Measurements from ENCODE around the gene FRMD6.

Gene FRMD6

DNA sequence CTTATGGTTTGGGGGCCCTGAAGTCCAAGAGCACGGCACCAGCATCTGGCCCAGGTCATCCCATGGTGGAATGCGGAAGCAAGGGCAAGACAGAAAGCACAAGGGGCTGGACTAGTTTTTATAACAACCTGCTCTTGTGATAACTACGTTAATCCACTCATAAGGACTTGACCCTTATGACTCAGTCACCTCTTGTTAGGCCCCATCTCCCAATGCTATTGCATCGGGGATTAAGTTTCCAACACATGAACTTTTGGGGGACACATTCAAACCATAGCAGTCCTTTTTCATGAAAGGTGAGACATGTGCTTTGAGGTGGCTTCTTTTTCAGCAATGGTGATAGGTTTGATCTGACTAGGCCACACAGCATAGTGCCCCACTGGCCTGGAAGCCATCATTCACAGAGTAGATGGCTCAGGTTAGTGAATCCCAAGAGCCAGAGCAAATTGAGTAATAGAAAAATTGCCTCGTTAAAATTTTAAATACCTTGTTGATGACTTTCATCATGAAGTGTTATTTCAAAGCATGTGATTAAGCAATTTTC, 12.1 kb downstream of the FRMD6 start:
- in situ Hi-C loops (cut with MboI; ENCODE audit: low sequenced_read_pairs), result no loop called here

DNA sequence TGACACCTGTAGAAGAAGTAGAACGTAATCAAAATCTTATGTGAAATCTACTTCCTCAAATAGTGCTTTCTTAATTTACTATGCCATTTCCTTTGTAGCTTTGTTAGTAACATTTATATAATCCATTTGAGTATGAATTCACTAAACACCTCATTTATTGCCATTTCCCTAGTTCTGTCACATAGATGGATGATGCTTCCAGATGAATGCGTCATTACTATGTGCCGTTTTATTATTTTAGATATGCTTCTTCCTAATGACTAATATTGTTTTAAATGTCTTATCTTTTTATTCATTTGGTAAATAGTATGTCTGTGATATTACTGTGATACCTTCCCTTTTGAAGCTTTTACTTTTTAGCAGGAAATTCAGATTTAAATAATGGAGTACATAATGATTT, 14.4 kb downstream of the FRMD6 start:
- in situ Hi-C loops (cut with MboI; ENCODE audit: low sequenced_read_pairs), result no loop called here

DNA sequence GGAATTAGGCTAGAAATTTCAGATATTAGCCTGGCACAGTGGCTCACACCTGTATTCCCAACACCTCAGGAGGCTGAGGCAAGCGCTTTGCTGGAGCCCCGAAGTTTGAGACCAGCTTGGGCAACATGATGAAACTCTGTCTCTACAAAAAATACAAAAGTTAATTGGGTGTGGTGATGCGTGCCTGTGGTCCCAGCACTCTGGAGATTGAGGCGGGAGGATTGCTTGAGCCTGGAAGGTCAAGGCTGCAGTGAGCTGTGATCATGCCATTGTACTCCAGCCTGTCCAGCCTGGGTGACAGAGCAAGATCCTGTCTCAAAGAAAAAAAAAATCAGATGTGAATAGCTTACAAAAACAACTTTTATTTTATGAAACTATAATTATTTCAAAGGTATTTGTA, 15.1 kb downstream of the FRMD6 start:
- in situ Hi-C loops (cut with MboI; ENCODE audit: low sequenced_read_pairs), result no loop called here

DNA sequence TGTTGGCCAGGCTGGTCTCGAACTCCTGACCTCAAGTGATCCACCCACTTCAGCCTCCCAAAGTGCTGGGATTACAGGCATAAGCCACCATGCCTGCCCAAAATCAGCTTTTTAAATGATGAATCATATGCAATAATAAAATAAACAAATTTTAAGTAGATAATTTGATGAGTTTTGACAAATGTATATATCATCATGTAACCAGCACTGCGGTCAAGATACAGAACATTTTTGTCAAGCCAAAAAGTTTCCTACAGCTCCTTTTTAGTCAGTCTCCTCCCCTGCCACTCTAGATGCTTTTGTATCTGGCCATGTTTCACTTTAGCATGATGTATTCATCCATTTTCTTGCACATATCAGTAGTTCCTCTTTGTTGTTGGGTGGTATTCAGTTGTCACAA, 17.2 kb downstream of the FRMD6 start:
- in situ Hi-C loops (cut with MboI; ENCODE audit: low sequenced_read_pairs), result no loop called here

DNA sequence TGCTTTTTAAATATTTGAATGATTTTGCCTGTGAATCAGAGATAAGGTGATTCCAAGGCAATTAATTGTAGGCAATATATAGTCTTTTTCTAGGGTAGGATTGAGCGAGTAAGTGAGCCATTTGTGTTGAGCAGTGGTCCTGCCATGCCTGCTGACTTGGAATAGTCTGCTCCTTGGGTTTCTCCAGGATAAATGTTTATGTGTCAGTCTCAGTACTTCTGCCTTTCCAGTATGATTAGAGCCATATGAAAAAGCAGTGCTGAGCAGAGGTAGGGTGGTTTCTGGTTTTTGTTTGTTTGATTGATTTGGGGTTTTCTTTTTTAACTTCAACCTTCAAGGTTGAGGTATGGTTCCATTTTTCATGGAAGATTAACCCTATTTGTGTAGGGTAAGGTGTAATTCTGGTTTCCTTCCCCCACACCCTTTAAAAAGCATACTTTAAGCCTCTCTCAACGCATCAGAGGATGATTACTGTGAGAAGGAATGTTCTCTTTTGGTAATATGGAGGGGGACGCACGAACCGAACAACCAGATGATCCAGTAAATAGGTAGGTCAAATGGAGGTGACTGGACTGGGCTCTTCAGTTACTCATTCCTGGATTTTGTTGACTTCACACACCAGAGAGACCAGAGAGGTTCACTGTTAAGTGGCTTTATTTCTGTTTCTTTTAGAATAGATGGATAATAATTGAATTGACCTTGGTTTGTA, 22.7 kb downstream of the FRMD6 start:
- in situ Hi-C loops (cut with MboI; ENCODE audit: low sequenced_read_pairs), result no loop called here

DNA sequence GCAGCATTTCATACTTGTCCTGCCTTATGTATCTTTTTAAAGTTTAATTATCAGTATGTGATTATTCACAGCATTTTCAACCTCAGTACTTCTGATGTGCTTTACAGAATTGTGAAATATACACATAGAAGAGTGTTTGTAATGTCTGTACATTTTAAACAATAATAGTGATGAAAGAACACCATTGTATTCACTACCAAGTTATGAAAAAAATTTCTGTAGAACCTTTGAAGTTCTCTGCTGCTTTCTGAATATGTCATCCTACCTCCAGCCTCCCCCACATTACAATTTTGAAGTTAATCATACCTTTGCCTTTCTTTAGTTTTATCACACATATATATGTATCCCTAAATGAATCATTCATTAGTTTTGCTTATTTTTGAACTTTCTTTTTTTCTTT, 24.8 kb downstream of the FRMD6 start:
- in situ Hi-C loops (cut with MboI; ENCODE audit: low sequenced_read_pairs), result no loop called here

DNA sequence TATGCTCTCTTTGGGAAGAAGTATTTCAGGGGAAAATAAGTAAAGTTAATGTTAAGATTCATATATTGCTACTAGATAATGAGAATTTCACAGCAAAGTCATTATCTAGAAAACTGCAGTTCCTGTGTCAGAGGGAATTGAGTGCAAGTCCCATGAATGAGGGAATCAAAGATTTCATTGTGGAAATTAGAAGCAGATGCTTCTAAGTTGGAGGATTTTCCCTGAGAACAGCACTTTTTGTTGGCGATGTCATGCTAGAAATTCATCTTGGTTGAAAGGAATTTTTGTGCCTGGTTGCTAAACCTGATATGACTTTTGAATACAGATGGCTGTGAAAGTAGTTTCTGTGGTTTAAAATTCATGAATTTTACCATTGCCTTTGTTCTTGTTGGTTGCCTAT, 25.6 kb downstream of the FRMD6 start:
- in situ Hi-C loops (cut with MboI; ENCODE audit: low sequenced_read_pairs), result no loop called here

DNA sequence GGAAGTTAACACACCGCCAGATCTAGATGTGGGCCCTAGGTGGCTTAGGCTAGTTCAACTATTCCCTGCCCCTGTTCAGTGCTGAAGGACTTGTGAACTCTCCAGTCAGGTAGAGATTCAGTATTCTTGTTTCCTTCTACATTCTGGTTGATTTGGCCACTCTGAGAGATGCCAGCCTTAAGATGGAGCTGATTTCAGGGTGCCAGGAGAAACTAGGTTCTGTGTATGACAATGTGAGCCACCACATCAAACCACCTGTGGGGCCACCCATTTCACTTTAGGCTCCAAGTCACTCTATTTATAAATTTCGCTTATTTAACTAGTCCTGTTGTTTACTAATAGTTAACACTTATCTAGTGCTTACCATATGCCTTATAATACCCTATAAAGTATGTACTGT, 26.0 kb downstream of the FRMD6 start:
- in situ Hi-C loops (cut with MboI; ENCODE audit: low sequenced_read_pairs), result no loop called here

DNA sequence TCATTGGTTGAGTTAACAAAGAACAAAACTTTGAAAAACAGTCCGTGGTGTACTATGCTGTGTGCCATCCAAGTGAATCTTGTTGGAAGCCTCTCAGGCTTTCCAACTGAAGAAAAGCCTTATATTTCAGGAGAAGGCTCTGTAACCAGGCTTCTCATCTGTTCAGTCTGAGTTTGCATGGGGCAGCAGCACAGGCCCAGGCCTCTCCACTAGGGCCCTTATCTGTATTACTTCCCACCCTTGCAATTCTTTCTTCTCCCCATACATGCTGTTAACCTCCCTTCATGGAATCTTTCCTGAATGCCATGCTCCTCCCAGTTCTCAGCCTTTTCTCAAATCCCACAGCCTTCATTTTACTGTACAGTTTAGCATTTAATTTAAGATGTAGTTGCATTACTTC, 28.3 kb downstream of the FRMD6 start:
- in situ Hi-C loops (cut with MboI; ENCODE audit: low sequenced_read_pairs), result no loop called here

DNA sequence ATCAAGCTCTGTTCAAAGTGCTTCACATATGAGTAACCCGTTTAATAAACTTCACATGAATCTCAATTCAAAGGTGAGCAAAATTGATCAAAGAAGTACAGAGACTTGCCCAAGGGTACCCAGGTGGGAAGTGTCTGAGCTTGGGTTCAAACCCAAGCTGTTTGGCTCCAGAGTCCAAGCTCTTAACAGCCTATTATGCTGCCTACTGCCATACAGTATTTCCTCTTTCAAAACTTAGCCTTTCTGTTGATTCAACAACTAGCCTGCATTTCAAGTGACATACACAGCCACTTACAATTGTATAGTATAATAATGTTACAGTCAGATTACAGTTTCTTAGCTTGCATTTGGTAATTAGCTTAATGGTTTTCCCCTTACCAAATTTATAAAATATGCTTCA, 29.7 kb downstream of the FRMD6 start:
- in situ Hi-C loops (cut with MboI; ENCODE audit: low sequenced_read_pairs), result no loop called here

DNA sequence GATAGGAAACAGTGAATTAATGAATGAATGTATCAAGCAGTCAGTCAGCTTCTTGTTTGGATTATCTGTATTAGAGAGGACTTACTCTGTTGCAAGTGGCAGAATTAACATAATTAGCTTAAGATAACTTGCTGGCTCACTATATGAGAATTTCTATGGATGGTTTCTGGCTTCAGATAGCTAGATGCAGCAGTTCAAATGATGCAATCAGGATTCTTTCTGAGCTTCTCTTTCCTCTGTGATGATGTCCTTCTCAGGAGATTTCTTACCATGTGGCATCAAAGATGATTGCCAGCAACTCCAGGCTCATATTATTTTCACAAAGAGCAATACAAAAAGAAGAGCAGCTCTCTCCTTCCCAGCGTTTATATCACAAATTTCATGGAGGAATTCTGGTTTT, 30.7 kb downstream of the FRMD6 start:
- in situ Hi-C loops (cut with MboI; ENCODE audit: low sequenced_read_pairs), result no loop called here

DNA sequence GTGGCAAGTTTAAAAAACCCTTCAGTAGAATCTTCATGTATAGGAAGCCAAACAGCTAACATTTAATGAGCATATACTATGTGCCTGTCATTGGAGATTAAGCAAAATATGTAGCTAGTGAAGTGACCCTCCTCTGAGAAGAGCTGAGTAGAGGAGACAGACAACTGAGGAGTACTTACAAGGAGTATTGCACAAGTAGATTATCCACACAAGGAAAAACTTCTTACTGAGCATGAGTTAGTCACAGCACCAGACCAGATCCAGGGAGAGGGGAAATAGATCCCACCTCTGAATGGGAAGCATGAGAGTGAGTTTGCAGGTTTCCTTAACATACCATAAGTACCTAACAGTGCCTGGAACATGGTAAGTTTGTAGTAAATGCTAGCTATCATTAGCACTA, 33.0 kb downstream of the FRMD6 start:
- in situ Hi-C loops (cut with MboI; ENCODE audit: low sequenced_read_pairs), result no loop called here

DNA sequence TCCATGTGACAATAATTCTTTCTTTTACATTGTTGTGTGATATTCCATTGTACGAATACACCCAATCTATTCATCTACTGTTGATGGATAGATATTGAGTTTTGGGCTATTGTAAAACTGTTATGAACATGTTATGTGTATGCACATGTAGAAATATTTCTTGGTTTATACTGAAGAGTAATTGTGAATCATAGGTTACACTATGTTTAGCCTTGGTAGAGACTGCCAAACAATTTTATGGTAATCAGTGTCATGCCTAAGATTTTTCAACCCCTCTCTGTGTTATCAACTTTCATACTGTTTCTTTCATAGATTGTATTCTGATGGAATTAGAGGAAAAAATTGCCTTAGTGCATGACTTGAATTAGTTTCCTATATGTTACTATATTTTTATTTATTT, 39.5 kb downstream of the FRMD6 start:
- in situ Hi-C loops (cut with MboI; ENCODE audit: low sequenced_read_pairs), result no loop called here

DNA sequence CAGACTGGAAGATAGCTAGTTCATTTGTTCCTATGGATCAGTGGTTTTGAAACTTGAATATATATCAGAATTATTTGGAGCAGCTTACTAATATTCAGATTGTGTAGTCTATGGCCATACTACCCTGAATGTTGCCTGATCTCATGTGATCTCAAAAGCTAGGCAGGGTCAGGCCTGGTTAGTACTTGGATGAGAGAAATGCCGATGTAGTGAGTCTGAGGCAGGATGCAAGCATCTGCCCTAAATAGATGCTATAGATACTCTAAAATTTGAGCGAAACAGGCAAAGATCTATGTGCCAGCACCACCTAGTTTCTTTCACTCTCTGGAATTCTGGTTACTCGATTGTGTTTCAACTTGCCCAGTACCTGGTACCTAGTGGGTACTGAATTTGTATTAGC, 40.9 kb downstream of the FRMD6 start:
- in situ Hi-C loops (cut with MboI; ENCODE audit: low sequenced_read_pairs), result no loop called here

DNA sequence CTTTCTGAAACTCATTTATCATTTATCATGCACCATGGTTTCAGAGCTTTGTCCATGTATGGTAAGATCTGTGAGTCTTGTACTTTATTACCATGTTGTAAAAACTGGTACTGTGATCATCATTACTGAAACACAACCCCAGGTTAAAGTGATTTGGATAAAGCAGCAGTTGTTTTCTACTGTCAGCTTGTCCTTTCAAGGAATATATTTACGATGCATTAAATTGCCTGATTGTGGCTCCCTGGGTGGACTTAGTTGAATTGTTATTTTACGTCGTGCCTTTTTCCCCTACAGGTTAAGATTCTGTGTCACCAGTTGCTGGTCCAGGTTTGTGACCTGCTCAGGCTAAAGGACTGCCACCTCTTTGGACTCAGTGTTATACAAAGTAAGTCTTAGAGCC, 46.1 kb downstream of the FRMD6 start:
- in situ Hi-C loops (cut with MboI; ENCODE audit: low sequenced_read_pairs), result no loop called here

DNA sequence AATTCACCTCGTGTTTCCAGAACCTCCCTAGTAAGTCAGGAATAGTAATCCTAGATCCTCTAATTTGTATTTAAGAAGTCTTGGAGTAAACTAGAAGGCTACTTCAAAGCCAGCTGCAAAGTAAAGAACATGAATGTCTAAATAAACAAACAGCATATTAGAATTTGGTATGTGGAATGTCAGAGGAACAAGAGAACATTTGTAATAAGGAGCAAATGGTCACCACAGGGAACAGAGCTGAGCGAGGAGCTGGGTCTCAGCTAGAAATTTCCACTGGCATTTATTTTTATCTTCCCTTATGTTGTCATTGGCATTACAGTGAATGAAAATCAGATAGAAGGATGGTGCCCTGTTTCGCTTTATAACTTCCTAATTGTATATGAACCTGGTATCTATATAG, 50.2 kb downstream of the FRMD6 start:
- in situ Hi-C loops (cut with MboI; ENCODE audit: low sequenced_read_pairs), result no loop called here

DNA sequence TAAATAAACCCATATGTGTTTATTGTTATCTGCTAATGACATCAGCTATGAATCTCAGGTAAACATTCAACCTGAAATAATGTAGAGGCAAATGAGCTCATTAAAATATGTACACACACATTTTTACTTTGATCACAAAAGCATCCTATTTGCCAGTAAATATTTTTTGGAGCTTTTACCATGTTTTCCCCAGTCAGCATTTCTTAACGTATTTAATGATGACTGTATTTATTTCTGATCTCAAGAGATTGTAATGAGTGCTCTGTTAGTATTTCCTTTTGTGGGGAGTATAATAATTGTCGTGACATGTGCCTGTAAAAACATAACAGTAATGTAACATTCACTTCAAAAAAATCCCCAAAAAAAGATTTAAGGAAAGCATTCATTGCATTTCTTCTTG, 52.1 kb downstream of the FRMD6 start:
- in situ Hi-C loops (cut with MboI; ENCODE audit: low sequenced_read_pairs), result no loop called here

DNA sequence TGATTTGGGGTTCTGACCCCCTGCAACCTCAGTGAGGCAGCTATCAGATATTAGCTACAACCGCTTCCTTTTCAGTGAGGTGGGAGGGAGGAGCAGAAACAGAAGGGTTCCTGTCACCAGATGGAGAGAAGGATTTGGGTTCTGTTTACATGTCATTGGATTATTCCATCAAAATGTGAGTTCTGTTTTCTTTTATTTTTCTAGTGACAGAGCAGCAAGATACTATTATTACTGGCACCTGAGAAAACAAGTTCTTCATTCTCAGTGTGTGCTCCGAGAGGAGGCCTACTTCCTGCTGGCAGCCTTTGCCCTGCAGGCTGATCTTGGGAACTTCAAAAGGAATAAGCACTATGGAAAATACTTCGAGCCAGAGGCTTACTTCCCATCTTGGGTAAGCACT, 52.8 kb downstream of the FRMD6 start:
- in situ Hi-C loops (cut with MboI; ENCODE audit: low sequenced_read_pairs), result no loop called here

DNA sequence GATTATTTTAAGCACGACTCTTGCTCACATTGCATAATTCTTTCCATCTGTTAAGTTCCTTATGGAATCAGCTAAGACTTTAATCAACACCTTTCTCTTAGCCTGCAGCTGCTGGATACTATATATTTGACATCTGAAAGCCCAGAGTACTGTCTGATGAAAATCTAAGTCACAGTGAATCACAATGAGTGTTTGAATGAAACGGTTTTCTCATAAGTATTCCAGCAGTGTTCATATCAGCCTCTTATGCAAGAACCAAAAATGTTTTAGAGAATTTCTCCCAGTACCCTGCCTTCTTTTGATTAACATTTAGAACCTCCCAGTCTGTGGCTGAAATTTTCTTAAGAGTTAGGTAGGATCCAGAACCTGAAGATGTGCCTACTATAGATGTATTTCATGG, 55.6 kb downstream of the FRMD6 start:
- in situ Hi-C loops (cut with MboI; ENCODE audit: low sequenced_read_pairs), result no loop called here

DNA sequence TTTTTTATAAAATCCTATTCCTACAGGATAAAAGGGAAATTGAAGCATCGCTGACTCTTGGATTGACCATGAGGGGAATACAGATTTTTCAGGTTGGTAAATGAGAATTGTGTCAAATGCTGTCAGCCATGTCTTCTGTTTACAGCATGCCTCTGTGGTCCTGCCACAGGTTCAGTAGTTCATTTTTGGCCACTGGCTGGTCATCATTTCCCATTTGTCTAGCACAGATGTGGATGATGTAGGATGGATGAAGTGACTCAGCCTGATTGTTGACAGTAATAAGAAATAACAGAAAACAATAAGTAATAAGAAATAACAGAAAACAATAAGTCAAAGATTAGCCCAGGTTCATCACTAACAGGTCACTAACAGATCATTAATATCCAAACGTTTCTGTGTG, 59.8 kb downstream of the FRMD6 start:
- in situ Hi-C loops (cut with MboI; ENCODE audit: low sequenced_read_pairs), result no loop called here

DNA sequence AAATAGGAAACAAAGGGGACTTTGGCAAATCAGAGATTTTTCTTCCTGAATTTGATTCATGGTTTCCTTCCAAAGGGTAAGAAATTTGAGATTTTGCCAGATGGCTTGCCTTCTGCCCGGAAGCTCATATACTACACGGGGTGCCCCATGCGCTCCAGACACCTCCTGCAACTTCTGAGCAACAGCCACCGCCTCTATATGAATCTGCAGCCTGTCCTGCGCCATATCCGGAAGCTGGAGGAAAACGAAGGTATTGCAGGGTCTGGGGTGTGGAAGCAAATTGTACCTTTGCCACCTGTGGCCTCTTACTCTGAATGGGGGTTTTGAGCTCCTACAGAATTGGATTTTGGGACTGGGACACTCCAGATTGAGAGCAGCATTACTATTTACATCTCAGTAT, 63.5 kb downstream of the FRMD6 start:
- in situ Hi-C loops (cut with MboI; ENCODE audit: low sequenced_read_pairs), result no loop called here

DNA sequence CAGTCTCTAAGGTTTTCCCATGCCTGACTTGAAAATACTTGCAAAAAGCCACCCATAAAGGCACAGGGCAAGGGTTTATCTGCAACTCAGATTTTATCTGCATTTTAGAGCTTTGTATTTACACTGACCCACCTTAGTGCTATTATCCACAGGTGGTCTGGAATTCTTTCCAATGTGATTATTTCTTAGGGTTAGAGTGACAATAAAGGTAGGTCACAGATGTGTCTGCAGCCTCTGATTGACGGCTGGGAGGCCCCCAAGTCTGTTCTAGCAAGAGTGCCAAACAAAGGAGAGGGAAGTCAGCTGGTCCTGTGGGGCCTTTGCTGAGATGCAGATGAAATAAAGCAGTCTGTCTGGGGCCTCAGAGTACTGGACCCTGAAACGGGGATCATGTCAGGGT, 64.0 kb downstream of the FRMD6 start:
- in situ Hi-C loops (cut with MboI; ENCODE audit: low sequenced_read_pairs), result no loop called here

DNA sequence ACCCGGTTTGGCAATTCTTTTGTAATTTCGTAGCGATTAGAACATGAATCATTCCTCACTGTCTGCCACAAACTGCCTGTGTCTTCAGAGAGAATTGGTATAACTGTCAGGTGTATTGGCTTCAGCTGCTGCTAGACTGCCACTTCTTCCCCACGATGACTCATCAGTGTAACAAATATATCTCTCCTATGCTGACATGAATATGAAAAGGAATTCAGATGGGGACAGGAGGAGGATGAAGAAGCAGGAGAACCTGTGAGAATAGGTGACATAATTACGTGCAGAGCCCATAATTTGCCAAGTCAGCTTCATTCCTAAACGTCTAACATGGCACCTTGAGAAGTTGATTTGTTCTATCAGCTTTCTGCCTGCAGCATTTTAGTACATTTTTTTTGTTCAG, 64.9 kb downstream of the FRMD6 start:
- in situ Hi-C loops (cut with MboI; ENCODE audit: low sequenced_read_pairs), result no loop called here
